Adipose tissue (tissue), 3 donors: ENCODE measurements around the gene PPP1R1A. TPM values are rescaled to one million over a fixed set of nuclear protein-coding genes. Genes with fewer than 3 reads are reported as not detected.

Experiments used
- H3K27ac ChIP-seq: one replicate; pipeline ENCODE4 v1.5.1; 2013; ENCODE audit warnings: low read depth, low read length
- WGBS, 3 donors: extraction: QIAGEN DNeasy Blood & Tissue Kit; methylation state at CpG; one replicate each; pipeline ENCODE4 v1.1.7; 2013; 5-methylcytosine and 5-hydroxymethylcytosine counted together
- polyA plus RNA-seq, 3 donors: library from polyadenylated mRNA; stranded (reverse); fragments of 200-250 nt; gene quantifications; one replicate each; pipeline ENCODE4 v1.2.3, GENCODE V29; 2013
- donor health status: healthy with polysubstance abuse.
- donor health status: Bipolar disorder and iron deficiency.
- donor health status: healthy.

PPP1R1A gene
- polyA plus RNA-seq, 3 donors: 26.1 to 309 (median 212) TPM

GRCh38 chr12:54583726-54584125 is 4.7 kb downstream of the PPP1R1A start:
- 59 to 68% (median 65%) methylated on average over 4 of the region's 4 CpGs for whole genome bisulfite sequencing, 3 donors

DNA sequence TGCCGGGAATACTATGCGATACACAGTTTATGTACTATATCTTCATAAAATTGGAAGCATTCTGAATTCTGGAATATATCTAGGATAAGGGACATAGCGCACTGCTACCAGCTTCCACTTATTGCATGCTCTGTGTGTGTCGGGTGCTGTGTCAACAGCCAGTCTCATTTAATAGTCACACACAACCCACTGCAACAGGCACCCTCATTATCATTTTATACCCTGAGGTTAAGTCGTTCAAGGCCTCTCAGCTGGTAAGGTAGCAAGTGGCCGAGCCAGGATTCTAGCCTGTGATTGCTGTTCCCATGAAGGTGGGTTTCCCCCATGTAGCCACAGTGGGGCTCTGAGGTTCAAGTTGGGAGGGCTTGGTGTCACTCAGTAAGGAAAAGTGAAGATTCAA is 7.0 kb downstream of the PPP1R1A start:
- no peak overlapping the region for H3K27ac ChIP-seq
- WGBS, 3 donors: 82 to 92% (median 90%) methylated on average over 6 of the region's 6 CpGs

More at GRCh38 chr12:54583726-54584125, 4.7 kb downstream of the PPP1R1A start:
- no peak overlapping the region for H3K27ac ChIP-seq

DNA sequence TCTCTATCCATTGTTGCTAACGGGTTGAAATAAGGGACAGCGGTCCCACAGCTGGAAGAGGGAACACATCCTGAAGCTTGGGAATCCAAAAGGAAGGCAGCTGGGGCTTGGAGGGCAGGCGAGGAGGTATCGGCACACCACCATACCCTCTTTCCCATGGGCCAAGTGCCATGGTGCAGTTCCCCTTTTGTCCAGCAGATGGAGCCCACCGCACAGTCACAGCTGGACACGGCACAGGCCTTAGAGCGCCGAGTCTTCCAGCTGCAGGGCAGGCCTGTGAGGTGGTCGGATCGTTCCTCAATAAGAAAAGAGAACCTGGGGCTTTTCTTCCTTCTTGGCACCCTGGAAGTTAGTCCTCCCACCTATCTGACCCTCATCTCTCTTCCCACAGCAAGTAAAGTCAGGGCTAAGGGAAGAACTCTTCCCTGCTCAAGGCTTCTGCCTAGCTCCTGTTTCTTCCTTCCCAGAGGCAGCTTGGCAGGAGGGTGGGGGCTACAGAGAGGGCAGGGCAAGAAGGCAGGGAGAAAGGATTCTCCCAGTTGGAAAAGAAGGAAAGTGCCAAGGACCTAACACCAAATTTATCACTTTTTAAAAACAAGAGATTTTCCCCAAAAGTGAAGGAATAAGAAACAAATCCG is 8.6 kb downstream of the PPP1R1A start:
- no peak overlapping the region for H3K27ac ChIP-seq
- 9 to 12% (median 10%) methylated on average over 11 of the region's 11 CpGs for WGBS, 3 donors

DNA sequence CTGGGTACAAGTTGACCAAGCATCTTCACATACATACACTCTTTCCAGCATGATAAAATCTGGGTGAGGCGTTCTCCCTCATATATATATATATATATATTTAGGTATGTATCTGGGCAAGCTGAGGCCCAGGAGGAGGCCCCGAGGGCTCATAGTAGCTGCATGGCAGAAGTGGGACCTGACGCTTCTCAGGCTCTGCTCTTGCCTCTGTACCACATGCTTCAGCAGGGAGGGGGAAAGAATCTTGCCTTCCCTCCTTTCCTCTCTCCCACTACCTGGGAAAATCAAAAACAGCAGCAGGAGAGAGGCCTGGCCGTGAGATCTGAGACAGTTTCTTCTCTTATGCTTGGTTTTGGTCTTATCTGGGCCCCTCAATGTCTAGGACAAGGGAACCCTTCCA is 9.2 kb downstream of the PPP1R1A start:
- WGBS, 3 donors: 52 to 68% (median 65%) methylated on average over 4 of the region's 4 CpGs
- no peak overlapping the region for H3K27ac ChIP-seq

- WGBS, 3 donors: 80 to 85% (median 83%) methylated on average over 7 of the region's 7 CpGs
- H3K27ac ChIP-seq: no peak overlapping the region
Measured at GRCh38 chr12:54578778-54579177, 9.7 kb downstream of the PPP1R1A start.

- WGBS, 3 donors: 42 to 76% (median 72%) methylated on average over 5 of the region's 5 CpGs
- H3K27ac ChIP-seq: no peak overlapping the region
Measured at GRCh38 chr12:54572881-54573280, 15.6 kb downstream of the PPP1R1A start.

DNA sequence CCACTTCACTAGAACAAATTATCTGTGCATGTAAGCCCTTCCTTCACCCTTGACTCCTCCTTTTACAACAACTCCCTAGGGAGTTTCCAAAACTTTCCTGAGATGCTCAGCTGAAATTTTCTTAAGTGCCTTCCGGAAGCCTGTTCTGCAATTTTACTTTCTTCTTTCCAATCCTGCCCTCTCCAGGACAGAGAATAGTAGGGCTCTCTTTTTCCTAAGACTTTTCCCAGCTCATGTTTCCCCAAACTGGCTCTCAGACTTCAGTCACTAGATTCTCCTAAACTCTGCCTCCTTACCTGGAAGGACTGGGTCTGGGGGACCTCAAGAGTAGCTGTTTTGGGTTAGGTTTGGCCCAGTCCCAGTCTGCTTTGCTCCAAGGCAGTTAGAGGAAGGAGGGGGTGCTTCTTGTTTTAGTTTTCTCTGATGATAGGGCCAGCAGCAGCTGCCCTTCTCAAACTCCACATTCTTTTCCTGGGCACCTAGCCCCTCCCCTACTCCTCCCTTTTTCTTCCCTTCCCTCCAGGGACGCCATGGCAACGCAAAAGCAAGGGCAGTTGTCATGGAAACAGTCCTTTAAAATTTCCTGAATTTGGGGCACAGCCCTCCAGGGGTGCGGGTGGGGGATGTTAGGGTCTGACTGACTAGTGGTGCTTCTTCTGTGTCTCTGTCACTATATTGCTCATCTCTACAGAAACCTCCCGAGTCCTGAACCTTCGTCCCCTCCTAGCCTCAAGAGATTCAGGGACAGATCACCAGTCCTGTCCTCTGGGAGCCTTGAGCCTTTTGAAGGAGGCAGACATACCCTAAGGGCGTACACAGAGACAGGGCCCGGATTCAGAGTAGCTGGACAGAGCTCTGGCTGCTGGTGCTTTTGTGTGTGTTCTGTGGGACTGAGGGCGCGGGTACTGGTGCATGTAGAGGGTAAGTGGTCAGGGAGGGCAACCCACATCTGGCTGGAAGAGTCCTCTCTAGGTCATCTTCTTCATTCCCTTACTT is 17.0 kb downstream of the PPP1R1A start:
- H3K27ac ChIP-seq: no peak overlapping the region
- 58 to 79% (median 77%) methylated on average over 10 of the region's 10 CpGs for WGBS, 3 donors

- WGBS, 3 donors: 85 to 92% (median 91%) methylated on average over 4 of the region's 4 CpGs
- no peak overlapping the region for H3K27ac ChIP-seq
Measured at GRCh38 chr12:54569995-54570528, 18.4 kb downstream of the PPP1R1A start.

DNA sequence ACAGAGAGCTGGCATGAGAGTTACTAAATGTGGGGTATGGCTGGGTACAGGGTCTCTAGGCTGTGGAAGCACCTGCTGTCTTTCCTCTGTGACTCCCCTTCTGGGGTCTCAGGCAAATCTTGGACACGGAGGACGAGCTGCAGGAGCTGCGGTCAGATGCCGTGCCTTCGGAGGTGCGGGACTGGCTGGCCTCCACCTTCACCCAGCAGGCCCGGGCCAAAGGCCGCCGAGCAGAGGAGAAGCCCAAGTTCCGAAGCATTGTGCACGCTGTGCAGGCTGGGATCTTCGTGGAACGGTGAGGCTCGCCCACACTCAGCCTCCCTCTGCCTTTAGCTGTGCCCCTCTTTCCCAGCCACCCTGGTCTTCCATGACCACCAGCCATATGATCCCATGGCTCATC is 19.4 kb downstream of the PPP1R1A start:
- H3K27ac ChIP-seq: no peak overlapping the region
- WGBS, 3 donors: 73 to 92% (median 92%) methylated on average over 14 of the region's 14 CpGs

- 79 to 87% (median 85%) methylated on average over 5 of the region's 5 CpGs for WGBS, 3 donors
Measured at GRCh38 chr12:54566792-54567191, 21.7 kb downstream of the PPP1R1A start.

GRCh38 chr12:54565986-54566544 is 22.4 kb downstream of the PPP1R1A start:
- H3K27ac ChIP-seq: no peak overlapping the region
- 38 to 62% (median 49%) methylated on average over 3 of the region's 3 CpGs for WGBS, 3 donors

More at GRCh38 chr12:54566792-54567191, 21.7 kb downstream of the PPP1R1A start:
- no peak overlapping the region for H3K27ac ChIP-seq

DNA sequence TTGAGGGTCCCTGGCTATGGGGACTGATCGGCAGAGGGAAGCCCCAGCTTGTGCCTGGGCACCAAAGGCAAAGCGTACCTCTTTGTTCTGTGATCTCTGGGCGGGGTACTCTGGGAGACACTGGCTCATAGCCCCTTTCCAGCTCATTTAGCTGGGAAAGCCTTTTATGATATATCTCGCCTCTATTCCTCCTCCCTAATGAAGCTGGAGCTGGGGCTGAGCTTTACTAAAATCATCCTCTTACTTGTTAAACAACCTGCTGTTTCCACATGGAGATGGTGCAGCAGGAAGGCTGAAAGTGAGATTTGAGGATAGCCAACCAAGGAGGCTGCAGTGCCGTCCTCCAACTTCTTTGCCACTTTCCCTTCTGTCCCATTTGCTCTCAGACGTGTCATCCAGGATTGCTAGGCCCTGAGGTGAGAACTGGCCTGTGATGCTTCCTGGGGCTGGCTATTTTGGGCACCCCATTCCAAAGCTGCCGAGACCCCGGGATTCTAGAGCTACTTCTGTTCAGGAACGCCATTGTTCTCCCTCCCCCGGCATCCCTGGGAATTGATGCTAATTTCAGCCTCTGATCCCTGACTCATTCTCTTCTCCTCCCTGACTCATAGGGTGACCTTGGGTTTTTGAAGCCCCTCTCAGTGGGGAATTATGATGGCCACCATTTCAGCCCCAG is 23.0 kb downstream of the PPP1R1A start:
- 60 to 73% (median 72%) methylated on average over 10 of the region's 10 CpGs for WGBS, 3 donors

DNA sequence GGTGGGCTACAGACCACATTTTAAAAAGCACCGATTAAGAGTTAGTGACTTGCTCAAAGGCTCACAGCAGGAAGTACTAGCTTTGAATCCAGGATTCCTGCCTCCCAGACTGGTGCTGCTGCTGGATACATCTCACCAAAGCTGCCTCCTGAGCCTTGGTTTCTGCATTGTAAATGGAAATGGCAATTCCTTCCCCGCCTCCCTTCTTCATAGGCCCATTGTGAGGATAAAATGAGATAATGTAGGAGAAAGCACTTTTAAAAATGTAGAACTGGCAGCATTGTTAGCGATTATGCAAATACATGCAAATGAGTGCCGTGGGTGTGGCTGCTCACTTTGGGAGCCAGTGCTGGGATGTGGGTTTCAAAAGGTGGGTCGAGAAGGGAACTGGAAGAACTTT is 23.7 kb downstream of the PPP1R1A start:
- no peak overlapping the region for H3K27ac ChIP-seq
- 46 to 69% (median 63%) methylated on average over 5 of the region's 5 CpGs for WGBS, 3 donors

More for the DNA sequence above, 23.0 kb downstream of the PPP1R1A start:
- H3K27ac ChIP-seq: no peak overlapping the region

- 97 to 100% (median 100%) methylated on average over 1 of the region's 1 CpG for WGBS, 3 donors
- no peak overlapping the region for H3K27ac ChIP-seq
Measured at GRCh38 chr12:54563787-54564186, 24.7 kb downstream of the PPP1R1A start.

DNA sequence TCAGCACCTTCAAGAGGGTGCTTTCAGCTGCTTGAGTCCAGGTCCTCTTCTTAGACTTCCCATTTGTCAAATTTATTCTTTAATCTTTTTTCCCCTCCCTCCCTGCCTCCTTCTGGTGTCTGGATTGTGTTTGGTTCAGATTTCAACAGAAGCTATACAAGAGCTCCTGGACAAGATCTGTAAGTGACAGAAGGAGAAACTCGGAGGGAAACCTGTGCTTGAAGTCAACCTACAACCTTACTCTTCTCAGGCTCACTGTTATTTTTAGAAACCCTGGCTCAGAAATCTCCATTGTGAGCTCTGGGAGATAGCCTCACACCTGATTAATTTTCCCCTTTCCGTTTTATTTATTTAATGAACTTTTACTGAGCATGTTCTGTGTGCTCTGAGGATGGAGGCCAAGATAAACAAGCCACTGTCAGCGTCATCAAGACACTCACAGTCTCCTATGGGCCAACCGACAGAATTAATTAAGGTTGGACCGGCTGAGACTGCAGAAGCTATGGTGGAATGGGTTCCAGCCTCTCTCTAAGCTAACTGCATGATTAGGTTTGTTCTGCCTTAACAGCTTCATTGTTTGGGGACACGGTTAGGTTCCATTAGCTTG is 25.6 kb downstream of the PPP1R1A start:
- no peak overlapping the region for H3K27ac ChIP-seq

DNA sequence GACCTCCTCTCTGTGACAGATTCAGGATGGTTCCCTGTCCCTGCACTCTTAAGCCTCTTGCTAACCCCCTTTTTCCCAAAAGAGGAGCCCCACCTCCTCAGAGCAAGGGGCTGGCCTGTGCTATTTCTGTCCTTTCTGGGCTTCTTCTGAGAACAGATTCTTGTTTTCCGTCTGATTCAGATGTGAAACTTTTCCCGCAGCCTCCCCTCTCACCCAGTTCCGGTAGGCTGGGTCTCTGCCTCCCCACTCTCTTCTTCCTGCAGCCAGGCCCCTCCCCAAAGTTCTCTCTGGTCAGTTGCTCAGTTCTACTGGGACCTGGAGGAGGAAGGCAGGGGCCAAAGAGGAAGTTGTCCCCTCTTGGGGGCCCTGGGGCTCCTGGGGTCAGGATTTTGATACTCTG is 27.3 kb downstream of the PPP1R1A start:
- no peak overlapping the region for H3K27ac ChIP-seq
- WGBS, 3 donors: 8 to 42% (median 18%) methylated on average over 3 of the region's 3 CpGs

More for the DNA sequence above, 25.6 kb downstream of the PPP1R1A start:
- 18 to 61% (median 58%) methylated on average over 6 of the region's 6 CpGs for WGBS, 3 donors

GRCh38 chr12:54560374-54560858 is 28.0 kb downstream of the PPP1R1A start:
- no peak overlapping the region for H3K27ac ChIP-seq
- 2 to 9% (median 7%) methylated on average over 14 of the region's 14 CpGs for WGBS, 3 donors

GRCh38 chr12:54558759-54559158 is 29.7 kb downstream of the PPP1R1A start:
- H3K27ac ChIP-seq: no peak overlapping the region
- 93 to 100% (median 100%) methylated on average over 1 of the region's 1 CpG for WGBS, 3 donors
